Testis (tissue), 3 donors: ENCODE data around the gene CCDC121. TPM values are rescaled to one million over a fixed set of nuclear protein-coding genes. Genes with fewer than 3 reads are reported as not detected.

Experiments used
- DNase-seq: peaks from one replicate; pipeline ENCODE4 v3.0.0-alpha.2; 2019
- H3K27ac ChIP-seq, 2 donors: fragments of 200-600 bp; sonication (generic); one replicate each; pipeline ENCODE4 v1.5.1; 2019
- H3K27me3 ChIP-seq: fragments of 200-600 bp; sonication (generic); one replicate; pipeline ENCODE4 v1.5.1; 2019
- H3K36me3 ChIP-seq: fragments of 200-600 bp; sonication (generic); one replicate; pipeline ENCODE4 v1.5.1; 2017; ENCODE audit warnings: low read depth; ENCODE audit errors: missing control alignments
- H3K4me1 ChIP-seq: fragments of 200-600 bp; sonication (generic); one replicate; pipeline ENCODE4 v1.5.1; 2019
- H3K4me3 ChIP-seq, 2 donors: fragments of 200-600 bp; sonication (generic); one replicate each; pipeline ENCODE4 v1.5.1; 2017 to 2019
- H3K9me3 ChIP-seq: fragments of 200-600 bp; sonication (generic); one replicate; pipeline ENCODE4 v1.5.1; 2017
- CTCF ChIP-seq, 3 experiments: fragments of 450-650 bp in 2 of 3; fragments of 200-600 bp in 1 of 3; sonication (generic) in 1 of 3; IDR thresholded peaks; one replicate each; pipeline ENCODE4 v1.5.1; 2016 to 2019; ENCODE audit warnings: antibody characterized with exemption in 3 of 3, mild to moderate bottlenecking in 2 of 3, moderate library complexity in 1 of 3
- POLR2A ChIP-seq: fragments of 450-650 bp; IDR thresholded peaks from one replicate; pipeline ENCODE4 v1.6.1; 2017; ENCODE audit warnings: antibody characterized with exemption, mild to moderate bottlenecking, moderate library complexity
- WGBS, 2 donors: methylation state at CpG; one replicate each; pipeline ENCODE4 v1.1.5; 2018; 5-methylcytosine and 5-hydroxymethylcytosine counted together
- intact Hi-C: fragments of 100-400 bp; cut with DNase I; formaldehyde crosslinking; loops from one replicate; pipeline ENCODE4 v1.15.1; 2023; ENCODE audit warnings: low total_unique reads
- polyA plus RNA-seq: library from polyadenylated mRNA; stranded (reverse); fragments of 350-450 nt; fragmentation: Illumina TruSeq; extraction: RNeasy Lipid Tissue Mini Kit (QIAGEN cat#74804); gene quantifications from one replicate; pipeline ENCODE4 v1.2.3, GENCODE V29; 2014; ENCODE audit warnings: low read depth, low replicate concordance; ENCODE audit not compliant: insufficient read depth
- total RNA-seq, 2 donors: library from RNA; depleted of rRNA; stranded (reverse); fragments of >200 nt; gene quantifications; one replicate each; pipeline ENCODE4 v1.2.3, GENCODE V29; 2016

Gene CCDC121
- total and polyA plus RNA-seq, 3 donors from 2014 or later, result 10.2 to 40.5 (median 20.2) TPM

GRCh38 chr2:27588308-27588707 is 40.5 kb downstream of the CCDC121 start:
- intact Hi-C loops, result no loop called here

GRCh38 chr2:27587025-27587424 is 41.8 kb downstream of the CCDC121 start:
- Histone ChIP-seq H3K27ac (no peak overlapping the region), H3K4me1 (peaks cover 6% of the 10 kb centered on the region), H3K9me3 (no peaks in the 10 kb centered on the region), H3K27me3 (no peaks in the 10 kb centered on the region), H3K36me3 (no peaks in the 10 kb centered on the region), H3K4me3 (no peak overlapping the region)
- no peak for DNase-seq
- intact Hi-C loops, result no loop called here
- 93 to 100% methylated on average over 2 of the region's 2 CpGs for WGBS, 2 donors
- TF ChIP-seq POLR2A (no peak), CTCF (IDR thresholded peaks at IDR 0.05) (no peak)

More at GRCh38 chr2:27588308-27588707, 40.5 kb downstream of the CCDC121 start:
- H3K27me3 ChIP-seq, result no peaks in the 10 kb centered on the region
- no peak overlapping the region for H3K27ac ChIP-seq
- TF ChIP-seq CTCF (IDR thresholded peaks at IDR 0.05), result no peak
- no peak for TF ChIP-seq POLR2A
- no peaks in the 10 kb centered on the region for H3K9me3 ChIP-seq
- no peak overlapping the region for H3K4me3 ChIP-seq
- no peak for DNase-seq
- H3K4me1 ChIP-seq, result peaks cover 6% of the 10 kb centered on the region
- 98 to 99% methylated on average over 2 of the region's 2 CpGs for WGBS, 2 donors
- no peaks in the 10 kb centered on the region for H3K36me3 ChIP-seq

GRCh38 chr2:27584597-27584996 is 44.2 kb downstream of the CCDC121 start:
- no peaks in the 10 kb centered on the region for H3K36me3 ChIP-seq
- no peak for DNase-seq
- no peaks in the 10 kb centered on the region for H3K9me3 ChIP-seq
- intact Hi-C loops, result no loop called here
- H3K27ac ChIP-seq, result no peak overlapping the region
- no peaks in the 10 kb centered on the region for H3K27me3 ChIP-seq
- H3K4me1 ChIP-seq, result peaks cover 6% of the 10 kb centered on the region
- no peak for TF ChIP-seq CTCF (IDR thresholded peaks at IDR 0.05)
- TF ChIP-seq POLR2A, result no peak
- WGBS, 2 donors, result 38 to 48% methylated on average over 3 of the region's 3 CpGs
- H3K4me3 ChIP-seq, result no peak overlapping the region

- H3K27me3 ChIP-seq, result no peaks in the 10 kb centered on the region
- 3 to 6% methylated on average over 12 of the region's 12 CpGs for WGBS, 2 donors
- H3K9me3 ChIP-seq, result no peaks in the 10 kb centered on the region
- no peak for DNase-seq
- H3K27ac ChIP-seq, result peak overlapping the region; percentile 64 to 77
- intact Hi-C loops, result no loop called here
- H3K4me3 ChIP-seq, result peak overlapping the region; percentile 67 to 77
- H3K4me1 ChIP-seq, result peaks cover 6% of the 10 kb centered on the region
- H3K36me3 ChIP-seq, result no peaks in the 10 kb centered on the region
- TF ChIP-seq POLR2A, result no peak
- TF ChIP-seq CTCF (IDR thresholded peaks at IDR 0.05), result no peak
Measured at GRCh38 chr2:27583390-27583915, 45.4 kb downstream of the CCDC121 start.

GRCh38 chr2:27582695-27583389 is 46.0 kb downstream of the CCDC121 start, which contains the start of gene ZNF512:
Gene ZNF512, plus strand, starts transcription at chr2:27583042. Its CDS starts 71 bp downstream, at chr2:27583113.
- intact Hi-C loops, result no loop called here
- no peaks in the 10 kb centered on the region for H3K9me3 ChIP-seq
- no peak for TF ChIP-seq POLR2A
- no peak for TF ChIP-seq CTCF (IDR thresholded peaks at IDR 0.05)
- H3K27ac ChIP-seq, result peak within 1 kb of the TSS; percentile 64 to 77
- 1% methylated on average over 31 to 38 of the region's 38 CpGs for WGBS, 2 donors
- no peaks in the 10 kb centered on the region for H3K36me3 ChIP-seq
- peak within 1 kb of the TSS; percentile 67 to 77 for H3K4me3 ChIP-seq
- peaks cover 6% of the 10 kb centered on the region for H3K4me1 ChIP-seq
- no peaks in the 10 kb centered on the region for H3K27me3 ChIP-seq
- DNase-seq, result peak; percentile 94
